NCI-H146 (cell line): ENCODE results near the gene COX4I1.

Experiments used
- DNase-seq: peaks from one replicate; lab custom pipeline; 2025; lab: John Stamatoyannopoulos, UW

Gene COX4I1

GRCh38 chr16:85799497-85800320 lies at the start of gene COX4I1, which contains the start of gene EMC8:
TSS of gene COX4I1 (plus strand) at chr16:85799695. CDS start at chr16:85801206, 1,511 bp downstream.
TSS of gene EMC8 (minus strand) at chr16:85799544. CDS start at chr16:85799295, 249 bp downstream.
- DNase-seq = peak; percentile 85

DNA sequence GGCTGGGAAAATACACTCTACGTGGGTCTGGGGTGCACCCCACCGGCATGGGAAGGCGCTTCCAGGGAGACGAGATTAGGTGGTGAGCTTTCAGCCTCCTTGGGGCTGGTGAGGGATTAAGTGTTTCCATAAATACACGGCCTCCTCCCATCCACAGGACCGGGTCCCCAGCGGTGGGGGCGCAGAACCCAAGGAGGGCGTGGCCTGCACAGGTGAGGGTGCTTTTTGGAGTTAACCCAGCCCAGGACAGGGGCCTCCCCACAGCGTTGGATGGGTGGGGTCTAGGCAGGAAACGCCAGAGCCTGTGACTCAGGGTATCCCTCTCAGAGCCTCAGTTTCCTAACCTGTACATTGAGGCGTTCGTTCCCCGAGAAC lies 49.7 kb upstream of the COX4I1 start:
- DNase-seq = no peak

DNA sequence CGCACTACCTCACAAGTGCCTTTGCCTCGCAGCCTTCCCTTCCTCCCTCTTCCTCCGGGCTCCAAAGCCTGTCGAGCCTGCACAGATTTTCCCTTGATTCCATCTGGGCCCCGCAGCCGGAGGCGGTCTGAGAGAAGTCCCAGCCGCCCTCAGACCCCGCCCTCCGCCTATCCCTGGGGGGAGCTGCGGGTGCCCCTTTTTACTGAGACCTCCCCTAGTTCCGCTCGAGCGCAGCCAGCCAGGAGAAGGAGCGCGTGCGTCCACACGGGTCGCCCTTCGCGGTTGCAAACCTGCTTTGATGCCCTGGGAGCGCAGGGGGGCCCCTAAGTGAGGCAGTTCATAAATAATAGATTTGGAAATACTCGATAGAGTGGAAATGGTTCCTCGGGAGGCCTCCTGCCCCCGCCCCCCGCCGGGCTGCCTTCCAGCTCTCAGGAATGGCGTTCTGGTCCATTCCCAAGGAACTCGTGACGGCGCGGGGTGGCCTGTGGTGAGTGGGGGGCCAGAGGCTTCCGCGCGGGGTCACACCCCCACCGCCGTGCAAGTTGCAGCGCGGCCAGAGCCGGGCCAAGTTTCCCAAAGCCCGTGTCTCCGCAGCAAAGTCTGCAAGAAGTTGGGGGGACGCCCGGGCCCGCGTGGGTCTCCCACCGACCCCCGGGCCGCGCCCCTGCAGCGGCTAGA lies 49.2 kb upstream of the COX4I1 start:
- peak; percentile 41 for DNase-seq

DNA sequence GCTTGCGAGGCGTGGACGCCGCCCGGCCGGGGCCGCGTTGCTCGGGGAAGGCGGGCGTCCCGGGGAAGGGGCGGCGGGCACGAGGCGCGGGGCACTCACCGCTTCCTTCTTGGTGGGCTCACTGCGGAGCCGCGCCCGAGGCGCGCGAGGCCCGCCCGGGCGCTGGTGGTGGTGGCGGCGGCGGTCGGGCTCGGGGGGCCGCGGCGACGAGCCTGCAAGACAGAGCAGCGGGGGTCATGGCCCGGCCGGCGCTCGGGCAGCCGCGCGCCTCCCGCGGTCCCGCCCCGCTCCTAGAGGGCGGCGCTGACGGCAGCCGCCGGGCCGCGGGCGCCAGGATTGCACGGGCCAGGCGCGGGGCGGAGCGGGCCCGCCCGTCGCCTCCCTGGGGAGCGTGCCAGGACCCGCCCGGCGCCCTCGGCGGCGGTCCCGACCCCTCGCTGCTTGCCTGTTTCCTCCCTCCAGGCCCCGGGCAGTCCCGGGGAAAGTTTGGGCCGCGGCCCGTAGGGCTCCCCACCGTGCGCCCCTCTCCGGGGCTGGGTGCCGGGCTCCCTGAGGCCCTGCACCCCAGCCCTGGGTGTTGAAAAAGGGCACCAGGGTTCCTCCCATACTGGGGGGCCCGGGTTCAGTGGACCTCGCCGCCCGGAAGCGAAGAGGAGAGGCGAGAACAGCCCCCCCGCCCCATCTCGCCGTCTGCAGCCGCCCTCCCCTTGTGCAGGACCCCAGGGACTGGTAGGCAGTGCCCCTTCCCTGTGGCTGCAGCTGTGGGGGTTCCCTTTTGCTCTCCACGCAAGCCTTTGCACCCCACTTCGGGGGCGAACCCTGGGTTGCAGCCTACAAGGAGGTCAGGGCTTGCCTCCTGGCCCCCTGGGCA lies 48.4 kb upstream of the COX4I1 start, which contains the start of gene C16orf74:
TSS of gene C16orf74 (minus strand) at position 270 of the 871 bp plus-strand sequence. CDS start 15,879 bp downstream, outside the sequence.
- peak; percentile 52 for DNase-seq

GRCh38 chr16:85751698-85752501 lies 47.6 kb upstream of the COX4I1 start:
- DNase-seq = peak; percentile 33

DNA sequence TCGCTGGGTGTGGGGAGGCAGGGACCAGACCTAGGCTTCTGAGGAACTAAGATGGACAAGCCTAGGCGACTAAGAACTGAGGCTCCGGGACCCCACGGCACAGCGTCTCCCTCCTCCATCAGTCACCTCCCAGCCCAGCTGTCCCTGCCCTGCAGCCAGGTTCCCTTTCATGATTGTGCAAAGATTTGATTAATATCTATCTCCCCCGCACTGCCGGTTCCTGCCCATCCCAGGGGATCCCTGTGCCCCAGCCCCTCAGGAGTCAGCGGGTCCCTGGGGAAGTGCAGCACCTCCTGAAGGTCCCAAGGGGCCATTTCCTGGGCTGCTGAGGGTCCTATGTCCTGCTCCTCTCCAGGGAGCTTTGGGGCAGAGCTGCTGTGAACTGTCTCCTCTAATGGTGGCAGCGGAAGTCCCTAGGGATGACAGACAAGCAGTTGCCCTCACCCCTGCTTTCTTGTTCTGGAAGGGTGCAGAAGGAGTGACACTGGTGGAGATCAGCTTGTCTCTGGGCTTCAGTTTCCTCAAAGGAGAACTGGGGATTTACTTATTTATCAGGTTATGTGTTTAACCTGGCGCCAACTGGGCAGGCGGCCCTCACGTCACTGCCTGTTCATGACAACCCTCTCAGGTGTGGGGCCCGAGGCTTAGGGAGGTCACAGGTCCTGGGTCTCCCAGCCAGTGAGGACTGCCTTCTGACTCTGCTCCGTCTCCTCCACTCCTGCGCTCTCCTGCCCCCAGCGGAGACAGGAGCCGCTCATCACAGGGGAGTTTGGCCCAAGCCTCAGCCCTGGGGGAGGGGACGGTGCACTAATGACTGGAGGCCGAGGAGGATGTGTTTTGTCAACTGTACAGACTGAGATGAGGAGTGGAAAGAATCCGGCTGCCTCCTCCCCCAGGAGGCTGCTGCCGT lies 46.7 kb upstream of the COX4I1 start:
- no peak for DNase-seq

GRCh38 chr16:85753559-85753958 lies 45.9 kb upstream of the COX4I1 start:
- no peak for DNase-seq

DNA sequence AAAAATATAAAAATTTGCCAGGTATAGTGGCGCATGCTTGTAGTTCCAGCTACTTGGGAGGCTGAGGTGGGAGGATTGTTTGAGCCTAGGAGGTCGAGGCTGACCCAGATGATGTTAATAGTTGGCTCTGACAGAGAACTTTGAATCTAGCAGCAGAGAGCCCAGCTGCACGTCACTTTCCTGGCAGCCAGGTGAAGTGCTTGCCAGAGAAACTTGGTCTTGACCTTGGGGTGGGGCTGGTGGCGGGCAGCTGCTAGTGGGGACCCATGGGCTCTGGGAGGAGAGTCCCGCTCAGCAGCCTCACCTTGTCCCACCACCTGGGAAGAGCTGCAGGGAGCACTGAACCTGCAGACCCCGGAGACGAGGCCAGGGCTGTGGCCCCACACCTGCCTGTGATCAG lies 45.5 kb upstream of the COX4I1 start:
- DNase-seq = no peak

- no peak for DNase-seq
Observed at GRCh38 chr16:85754413-85754812, 45.1 kb upstream of the COX4I1 start.

GRCh38 chr16:85755929-85756768 lies 43.3 kb upstream of the COX4I1 start:
- no peak for DNase-seq

DNA sequence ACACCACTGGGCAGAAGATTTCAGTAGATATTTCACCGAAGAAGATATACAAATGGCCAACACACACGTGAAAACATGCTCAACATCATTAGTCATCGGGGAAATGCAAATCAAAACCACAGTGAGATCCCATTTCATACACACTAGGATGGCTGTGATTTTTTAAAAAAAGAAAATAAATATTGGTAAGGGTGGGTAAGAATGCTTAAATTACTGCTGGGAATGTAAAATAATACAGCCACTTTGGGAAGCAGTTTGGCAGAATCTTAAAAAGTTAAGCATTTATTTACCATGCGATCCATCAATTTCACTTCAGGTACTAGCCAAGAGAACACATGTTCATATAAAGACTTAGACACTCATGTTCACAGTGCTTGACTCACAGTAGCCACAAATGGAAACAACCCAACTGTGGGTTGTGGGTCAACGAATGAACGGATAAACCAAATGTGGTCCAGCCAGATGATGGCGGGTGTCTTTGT lies 42.1 kb upstream of the COX4I1 start:
- no peak for DNase-seq

DNA sequence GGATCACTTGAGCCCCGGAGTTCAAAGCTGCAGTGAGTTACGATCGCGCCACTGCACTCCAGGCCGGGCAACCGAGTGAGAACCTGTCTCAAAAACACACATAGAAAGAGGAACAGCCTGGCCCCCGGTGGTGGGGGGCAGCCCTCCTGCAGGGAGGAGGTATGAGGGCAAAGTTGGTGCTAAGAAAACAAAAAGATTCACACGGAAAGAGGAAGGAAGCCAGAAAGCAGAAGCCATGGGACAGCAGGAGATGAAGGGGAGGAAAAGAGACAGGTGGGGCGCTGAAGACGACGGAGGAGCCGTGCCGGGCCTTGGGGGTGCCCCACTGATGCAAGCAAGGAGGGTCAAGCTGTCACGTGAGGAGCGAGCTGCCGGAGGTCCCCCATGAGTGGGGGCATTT lies 40.4 kb upstream of the COX4I1 start:
- DNase-seq = no peak

- peak; percentile 38 for DNase-seq
Observed at GRCh38 chr16:85759631-85760419, 39.7 kb upstream of the COX4I1 start.

GRCh38 chr16:85761861-85762260 lies 37.6 kb upstream of the COX4I1 start:
- no peak for DNase-seq

DNA sequence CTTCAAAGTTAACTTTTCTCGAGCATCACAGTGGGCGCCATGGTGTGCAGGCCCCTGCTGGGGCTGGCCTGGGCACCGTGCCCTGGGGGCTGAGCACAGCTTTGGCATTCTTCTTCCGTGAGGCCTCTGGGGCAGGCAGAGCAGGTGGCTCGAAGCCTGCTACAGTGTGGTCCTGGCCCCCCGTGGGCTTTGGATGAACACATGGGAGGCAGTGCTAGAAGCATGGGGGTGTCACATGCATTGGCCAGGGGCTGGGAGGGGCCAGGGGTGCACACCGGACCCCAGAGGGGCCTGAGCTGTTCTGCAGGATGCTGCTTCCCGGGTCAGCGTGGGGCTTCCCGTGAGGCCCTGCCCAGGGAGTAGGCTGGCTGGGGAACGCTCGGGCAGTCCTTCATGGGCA lies 36.5 kb upstream of the COX4I1 start:
- no peak for DNase-seq

DNA sequence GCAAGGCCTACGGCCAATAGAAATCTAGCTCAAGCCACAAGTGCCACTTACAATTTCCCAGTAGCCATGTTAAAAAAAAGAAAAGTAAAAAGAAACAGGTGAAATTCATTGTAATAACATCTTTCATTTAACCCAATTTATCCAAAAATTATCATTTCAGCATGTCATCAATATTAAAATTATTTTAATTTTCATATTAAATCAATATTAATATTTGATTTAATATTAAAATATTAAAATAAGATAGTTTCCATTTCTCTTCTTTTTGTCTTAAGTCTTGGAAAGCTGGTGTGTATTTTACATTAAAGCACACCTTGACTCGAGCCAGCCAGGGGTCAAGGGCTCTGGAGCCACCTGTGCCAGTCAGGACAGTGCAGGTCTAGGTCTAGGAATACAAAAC lies 35.9 kb upstream of the COX4I1 start:
- DNase-seq = no peak

DNA sequence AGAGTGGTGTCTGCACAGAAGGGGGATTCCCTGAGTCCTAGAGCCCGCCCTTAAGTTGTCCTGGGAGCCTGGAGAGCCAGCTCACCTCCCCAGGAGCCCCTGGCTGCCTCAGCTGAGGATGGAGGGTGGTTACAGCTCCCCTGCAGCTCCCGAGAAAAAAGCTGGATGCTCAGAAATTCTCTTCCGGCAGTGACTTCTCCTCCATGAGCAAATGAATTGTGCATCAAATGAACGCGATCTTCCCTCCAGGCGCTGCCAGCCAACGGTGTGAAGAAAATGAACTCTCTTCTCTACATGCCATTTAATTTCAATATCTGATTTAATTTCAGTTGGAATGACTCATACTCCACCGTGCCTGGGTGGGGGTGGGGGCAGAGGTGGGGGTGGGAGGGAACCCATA lies 34.3 kb upstream of the COX4I1 start:
- DNase-seq = no peak

DNA sequence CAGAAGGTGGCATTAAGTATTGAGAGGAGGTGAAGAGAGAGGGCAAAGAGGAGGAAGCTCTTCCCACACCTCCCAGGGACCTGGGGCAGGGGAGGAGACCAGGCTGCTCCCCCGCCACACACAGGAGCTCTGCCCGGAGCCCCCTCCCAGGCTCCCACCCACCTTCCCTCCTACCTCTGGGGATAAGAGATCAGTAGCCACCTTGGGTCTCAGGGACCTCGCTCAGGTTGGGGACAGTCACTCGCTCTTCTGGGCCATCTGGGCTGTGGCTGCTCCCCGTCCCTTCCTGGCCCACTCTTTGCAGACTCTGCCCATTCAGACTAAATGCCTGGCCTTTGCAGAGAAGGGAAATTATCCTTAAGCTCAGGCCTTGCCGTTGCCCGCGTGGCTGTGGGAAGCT lies 33.7 kb upstream of the COX4I1 start:
- no peak for DNase-seq
